Stomach (tissue), 9 donors: ENCODE measurements around the gene ATL2. TPM values are rescaled to one million over a fixed set of nuclear protein-coding genes. Genes with fewer than 3 reads are reported as not detected.

Experiments
- DNase-seq, 2 donors: peaks; one replicate each; pipeline versions ENCODE4 v3.0.0 to v3.0.0-alpha.2; 2013 to 2019
- H3K27ac ChIP-seq, 5 donors: fragments of 200-600 bp in 4 of 5; sonication (generic) in 4 of 5; one replicate each; pipeline ENCODE4 v1.5.1; 2013 to 2019; ENCODE audit warnings: mild to moderate bottlenecking in 1 of 5, moderate library complexity in 1 of 5
- H3K27me3 ChIP-seq, 3 donors: fragments of 200-600 bp; sonication (generic); one replicate each; pipeline ENCODE4 v1.5.1; 2017 to 2019; ENCODE audit warnings: mixed run types in 1 of 3
- H3K36me3 ChIP-seq, 4 donors: fragments of 200-600 bp; sonication (generic); 1 replicate in 3 of 4; 2 replicates in 1 of 4; pipeline ENCODE4 v1.5.1; 2016 to 2019
- H3K4me1 ChIP-seq, 4 donors: fragments of 200-600 bp; sonication (generic); one replicate each; pipeline ENCODE4 v1.5.1; 2016 to 2019
- H3K4me3 ChIP-seq, 4 donors: fragments of 200-600 bp; sonication (generic) in 3 of 4; one replicate each; pipeline ENCODE4 v1.5.1; 2016 to 2019; ENCODE audit warnings: mild to moderate bottlenecking in 1 of 4
- H3K9me3 ChIP-seq, 4 donors: fragments of 200-600 bp; sonication (generic); one replicate each; pipeline ENCODE4 v1.5.1; 2016 to 2019
- CTCF ChIP-seq, 7 experiments: fragments of 450-650 bp in 4 of 7; fragments of 200-600 bp in 3 of 7; sonication (generic) in 3 of 7; IDR thresholded peaks; one replicate each; pipeline ENCODE4 v1.5.1; 2016 to 2019; ENCODE audit warnings: antibody characterized with exemption in 7 of 7, control low read depth in 2 of 7, mild to moderate bottlenecking in 1 of 7
- EP300 ChIP-seq: sonication (generic); formaldehyde crosslinking; IDR thresholded peaks from one replicate; pipeline ENCODE4 v1.6.1; 2017; ENCODE audit warnings: antibody characterized with exemption
- POLR2A ChIP-seq, 4 donors: fragments of 450-650 bp; IDR thresholded peaks; one replicate each; pipeline ENCODE4 v1.6.1; 2016; ENCODE audit warnings: antibody characterized with exemption in 4 of 4, control low read depth in 2 of 4, mild to moderate bottlenecking in 1 of 4, moderate library complexity in 1 of 4
- POLR2AphosphoS5 ChIP-seq, 3 donors: sonication (generic); formaldehyde crosslinking; IDR thresholded peaks; one replicate each; pipeline ENCODE4 v1.6.1; 2016; ENCODE audit warnings: antibody characterized with exemption in 3 of 3
- WGBS, 5 donors: extraction: QIAGEN DNeasy Blood & Tissue Kit in 3 of 5; methylation state at CpG; one replicate each; pipeline versions ENCODE4 v1.1.5 to v1.1.7; 2013 to 2018; 5-methylcytosine and 5-hydroxymethylcytosine counted together
- intact Hi-C: fragments of 100-400 bp; cut with DNase I; formaldehyde crosslinking; loops from one replicate; pipeline ENCODE4 v1.15.1; 2023; ENCODE audit warnings: low total_unique reads
- polyA plus RNA-seq, 3 donors: library from polyadenylated mRNA; stranded (reverse); fragments of 200-250 nt; gene quantifications; one replicate each; pipeline ENCODE4 v1.2.3, GENCODE V29; 2013
- total RNA-seq, 5 donors: library from RNA; depleted of rRNA; stranded (reverse); fragments of >200 nt; gene quantifications; one replicate each; pipeline versions ENCODE4 v1.1.0 to v1.2.3, GENCODE V29; 2014 to 2016
- donor health status: healthy with polysubstance abuse.
- donor health status: Bipolar disorder and iron deficiency.
- donor health status: healthy.

Gene ATL2
- total and polyA plus RNA-seq, 8 donors = 8.4 to 462 (median 64.2) TPM

- Histone ChIP-seq H3K4me3 (no peak overlapping the region), H3K4me1 (no peaks in the 10 kb centered on the region), H3K27ac (no peak overlapping the region), H3K36me3 (no peaks in the 10 kb centered on the region), H3K9me3 (no peaks in the 10 kb centered on the region), H3K27me3 (no peaks in the 10 kb centered on the region)
- intact Hi-C loops = no loop called here
- WGBS, 5 donors = 85 to 94% (median 91%) methylated on average over 3 of the region's 3 CpGs
- TF ChIP-seq CTCF (IDR thresholded peaks at IDR 0.05) (no peak), POLR2A (IDR thresholded peaks at IDR 0.05) (no peak), EP300 (no peak), POLR2AphosphoS5 (IDR thresholded peaks at IDR 0.05) (no peak)
- no peak for DNase-seq
Observed at GRCh38 chr2:38390947-38391346, 13.9 kb upstream of the ATL2 start.

- Histone ChIP-seq H3K27ac (no peak overlapping the region), H3K4me1 (peaks cover 0 to 22% (median 11%) of the 10 kb centered on the region in 4 donors), H3K9me3 (no peaks in the 10 kb centered on the region), H3K4me3 (no peak overlapping the region), H3K27me3 (no peaks in the 10 kb centered on the region), H3K36me3 (no peaks in the 10 kb centered on the region)
- TF ChIP-seq EP300 (no peak), POLR2AphosphoS5 (IDR thresholded peaks at IDR 0.05) (no peak)
- intact Hi-C loops = no loop called here
- WGBS, 5 donors = 73 to 89% (median 87%) methylated on average over 4 of the region's 4 CpGs
- DNase-seq = no peak
Observed at GRCh38 chr2:38387887-38388286, 10.8 kb upstream of the ATL2 start.

- Histone ChIP-seq H3K27ac (no peak overlapping the region), H3K36me3 (no peaks in the 10 kb centered on the region), H3K4me1 (peaks cover 0 to 22% (median 12%) of the 10 kb centered on the region in 4 donors), H3K27me3 (no peaks in the 10 kb centered on the region), H3K4me3 (no peak overlapping the region), H3K9me3 (no peaks in the 10 kb centered on the region)
- intact Hi-C loops = no loop called here
- WGBS, 5 donors = 72 to 80% (median 75%) methylated on average over 7 of the region's 7 CpGs
- DNase-seq = no peak
- TF ChIP-seq CTCF (IDR thresholded peaks at IDR 0.05) (no peak), POLR2A (IDR thresholded peaks at IDR 0.05) (no peak), POLR2AphosphoS5 (IDR thresholded peaks at IDR 0.05) (no peak), EP300 (no peak)
Observed at GRCh38 chr2:38386821-38387220, 9.7 kb upstream of the ATL2 start.

- 54 to 95% (median 85%) methylated on average over 2 of the region's 2 CpGs for WGBS, 5 donors
- peaks cover 0 to 22% (median 12%) of the 10 kb centered on the region in 4 donors for H3K4me1 ChIP-seq
- H3K27me3 ChIP-seq = no peaks in the 10 kb centered on the region
- intact Hi-C loops = no loop called here
- no peak for TF ChIP-seq POLR2AphosphoS5 (IDR thresholded peaks at IDR 0.05)
- TF ChIP-seq POLR2A (IDR thresholded peaks at IDR 0.05) = no peak
- TF ChIP-seq EP300 = no peak
- no peak overlapping the region for H3K4me3 ChIP-seq
- H3K27ac ChIP-seq = no peak overlapping the region
- no peak for DNase-seq
- H3K36me3 ChIP-seq = no peaks in the 10 kb centered on the region
- no peaks in the 10 kb centered on the region for H3K9me3 ChIP-seq
Observed at GRCh38 chr2:38386377-38386776, 9.3 kb upstream of the ATL2 start.

- WGBS, 5 donors = 28 to 43% (median 32%) methylated on average over 3 of the region's 3 CpGs
- TF ChIP-seq POLR2A (IDR thresholded peaks at IDR 0.05) (no peak), EP300 (no peak), POLR2AphosphoS5 (IDR thresholded peaks at IDR 0.05) (no peak), CTCF (IDR thresholded peaks at IDR 0.05) (no peak)
- Histone ChIP-seq H3K9me3 (no peaks in the 10 kb centered on the region), H3K4me1 (peaks cover 8 to 35% (median 19%) of the 10 kb centered on the region in 4 donors), H3K27me3 (no peaks in the 10 kb centered on the region), H3K27ac (peak overlapping the region in 4 of 5 donors; percentile 59 to 69 (median 64)), H3K36me3 (no peaks in the 10 kb centered on the region), H3K4me3 (no peak overlapping the region)
- intact Hi-C loops = no loop called here
- DNase-seq = peak in 1 of 2 donors; percentile 50
Observed at GRCh38 chr2:38384338-38384737, 7.3 kb upstream of the ATL2 start.
